ENCODE results near the gene GNB1.
"Not testable (repeated sequence)": the region's sequence is repeated elsewhere in the genome, so short reads cannot be mapped to it uniquely, and the experiment has no call there.

The GNB1 gene

GRCh38 chr1:1858382-1859086, 32.4 kb downstream of the GNB1 start:
- peak; percentile 24 for DNase-seq (ENCODE audit: low read depth)

- DNase-seq (ENCODE audit: low read depth): no peak
Measured at GRCh38 chr1:1857096-1857703, 33.7 kb downstream of the GNB1 start.

GRCh38 chr1:1856161-1856560, 34.7 kb downstream of the GNB1 start:
- DNase-seq (ENCODE audit: low read depth): not testable (repeated sequence)

- no peak for DNase-seq (ENCODE audit: low read depth)
Measured at GRCh38 chr1:1853593-1854257, 37.2 kb downstream of the GNB1 start.

GRCh38 chr1:1852619-1853414, 38.1 kb downstream of the GNB1 start:
- DNase-seq (ENCODE audit: low read depth): no peak

- no peak for DNase-seq (ENCODE audit: low read depth)
Measured at GRCh38 chr1:1847890-1848289, 43.0 kb downstream of the GNB1 start.

GRCh38 chr1:1847061-1847850, 43.6 kb downstream of the GNB1 start:
- no peak for DNase-seq (ENCODE audit: low read depth)

GRCh38 chr1:1846386-1846918, 44.4 kb downstream of the GNB1 start:
- DNase-seq (ENCODE audit: low read depth): no peak

- no peak for DNase-seq (ENCODE audit: low read depth)
Measured at GRCh38 chr1:1842360-1843146, 48.3 kb downstream of the GNB1 start.

- no peak for DNase-seq (ENCODE audit: low read depth)
Measured at GRCh38 chr1:1841575-1841995, 49.3 kb downstream of the GNB1 start.

GRCh38 chr1:1839311-1839965, 51.4 kb downstream of the GNB1 start:
- no peak for DNase-seq (ENCODE audit: low read depth)

- no peak for DNase-seq (ENCODE audit: low read depth)
Measured at GRCh38 chr1:1836119-1836518, 54.8 kb downstream of the GNB1 start.

GRCh38 chr1:1835546-1835945, 55.3 kb downstream of the GNB1 start:
- DNase-seq (ENCODE audit: low read depth): no peak

GRCh38 chr1:1833916-1834325, 57.0 kb downstream of the GNB1 start:
- DNase-seq (ENCODE audit: low read depth): no peak

GRCh38 chr1:1833456-1833855, 57.4 kb downstream of the GNB1 start:
- no peak for DNase-seq (ENCODE audit: low read depth)

GRCh38 chr1:1832820-1833219, 58.1 kb downstream of the GNB1 start:
- no peak for DNase-seq (ENCODE audit: low read depth)

GRCh38 chr1:1832166-1832565, 58.7 kb downstream of the GNB1 start:
- DNase-seq (ENCODE audit: low read depth): no peak

- no peak for DNase-seq (ENCODE audit: low read depth)
Measured at GRCh38 chr1:1827089-1827848, 63.6 kb downstream of the GNB1 start.
